Measurements from ENCODE around the gene CTNNA2.

The CTNNA2 gene

GRCh38 chr2:80166483-80167171, 653.8 kb downstream of the CTNNA2 start:
- no peak for DNase-seq (ENCODE audit: low read depth)
- no peak for TF ChIP-seq CTCF (IDR thresholded peaks at IDR 0.05; ENCODE audit: control insufficient read depth, extremely low read depth, insufficient read depth)
- no peak overlapping the region for H3K4me3 ChIP-seq (ENCODE audit: low read depth, low read length)

- H3K4me3 ChIP-seq (ENCODE audit: low read depth, low read length): no peak overlapping the region
- TF ChIP-seq CTCF (IDR thresholded peaks at IDR 0.05; ENCODE audit: control insufficient read depth, extremely low read depth, insufficient read depth): no peak
- no peak for DNase-seq (ENCODE audit: low read depth)
These were observed 654.5 kb downstream of the CTNNA2 start for GRCh38 chr2:80167284-80167808.

- no peak for DNase-seq (ENCODE audit: low read depth)
- no peak for TF ChIP-seq CTCF (IDR thresholded peaks at IDR 0.05; ENCODE audit: control insufficient read depth, extremely low read depth, insufficient read depth)
- H3K4me3 ChIP-seq (ENCODE audit: low read depth, low read length): no peak overlapping the region
These were observed 655.2 kb downstream of the CTNNA2 start for GRCh38 chr2:80168037-80168436.

GRCh38 chr2:80168801-80169200, 656.0 kb downstream of the CTNNA2 start:
- DNase-seq (ENCODE audit: low read depth): no peak
- no peak overlapping the region for H3K4me3 ChIP-seq (ENCODE audit: low read depth, low read length)
- TF ChIP-seq CTCF (IDR thresholded peaks at IDR 0.05; ENCODE audit: control insufficient read depth, extremely low read depth, insufficient read depth): no peak

GRCh38 chr2:80169811-80170594, 657.2 kb downstream of the CTNNA2 start:
- H3K4me3 ChIP-seq (ENCODE audit: low read depth, low read length): no peak overlapping the region
- no peak for TF ChIP-seq CTCF (IDR thresholded peaks at IDR 0.05; ENCODE audit: control insufficient read depth, extremely low read depth, insufficient read depth)
- DNase-seq (ENCODE audit: low read depth): peak; percentile 19

GRCh38 chr2:80185091-80185490, 672.2 kb downstream of the CTNNA2 start:
- DNase-seq (ENCODE audit: low read depth): no peak
- TF ChIP-seq CTCF (IDR thresholded peaks at IDR 0.05; ENCODE audit: control insufficient read depth, extremely low read depth, insufficient read depth): no peak
- H3K4me3 ChIP-seq (ENCODE audit: low read depth, low read length): no peak overlapping the region

All from LNCaP clone FGC (cell line).